Measurements from ENCODE around the gene CNOT6L.
A peak's percentile ranks its signal among the peaks of the same experiment; 100 is the strongest.
"Not testable (repeated sequence)": the region's sequence is repeated elsewhere in the genome, so short reads cannot be mapped to it uniquely, and the experiment has no call there.

CNOT6L gene

GRCh38 chr4:77818602-77819403 is at the start of gene CNOT6L:
TSS of gene CNOT6L (minus strand) at chr4:77819368. CDS start at chr4:77819308, 60 bp downstream.
- DNase-seq: peak; percentile 23 to 89 (median 70)

GRCh38 chr4:77865259-77865658 is 46.1 kb upstream of the CNOT6L start:
- no peak for DNase-seq

- DNase-seq: not testable (repeated sequence)
Measured at GRCh38 chr4:77863341-77863740, 44.2 kb upstream of the CNOT6L start.

- peak; percentile 56 to 71 (median 71) for DNase-seq
Measured at GRCh38 chr4:77862478-77863216, 43.5 kb upstream of the CNOT6L start, which contains the start of gene MRPL1. TSS of gene MRPL1 (plus strand) at chr4:77862830. CDS start at chr4:77862849, 19 bp downstream.

- DNase-seq: no peak
Measured at GRCh38 chr4:77861495-77861894, 42.3 kb upstream of the CNOT6L start.

GRCh38 chr4:77859256-77859655 is 40.1 kb upstream of the CNOT6L start:
- DNase-seq: no peak

- no peak for DNase-seq
Measured at GRCh38 chr4:77856152-77856551, 37.0 kb upstream of the CNOT6L start.

- no peak for DNase-seq
Measured at GRCh38 chr4:77854431-77855111, 35.4 kb upstream of the CNOT6L start.

GRCh38 chr4:77852892-77853495 is 33.8 kb upstream of the CNOT6L start:
- DNase-seq: peak; percentile 1 to 16 (median 12)

- no peak for DNase-seq
Measured at GRCh38 chr4:77849278-77849965, 30.3 kb upstream of the CNOT6L start.

GRCh38 chr4:77848508-77848907 is 29.3 kb upstream of the CNOT6L start:
- DNase-seq: no peak

GRCh38 chr4:77845929-77846328 is 26.8 kb upstream of the CNOT6L start:
- DNase-seq: no peak

GRCh38 chr4:77845400-77845799 is 26.2 kb upstream of the CNOT6L start:
- DNase-seq: no peak

GRCh38 chr4:77844363-77844762 is 25.2 kb upstream of the CNOT6L start:
- DNase-seq: no peak

- no peak for DNase-seq
Measured at GRCh38 chr4:77843628-77844027, 24.5 kb upstream of the CNOT6L start.

GRCh38 chr4:77834403-77834802 is 15.2 kb upstream of the CNOT6L start:
- DNase-seq: no peak

GRCh38 chr4:77833126-77833724 is 14.1 kb upstream of the CNOT6L start:
- no peak for DNase-seq

- no peak for DNase-seq
Measured at GRCh38 chr4:77827343-77827742, 8.2 kb upstream of the CNOT6L start.

- no peak for DNase-seq
Measured at GRCh38 chr4:77826275-77826674, 7.1 kb upstream of the CNOT6L start.

GRCh38 chr4:77821775-77822174 is 2.6 kb upstream of the CNOT6L start:
- DNase-seq: peak in 3 of 4 experiments; percentile 4 to 23 (median 12)

GRCh38 chr4:77820649-77821561 is 1.7 kb upstream of the CNOT6L start:
- no peak for DNase-seq
